ENCODE results near the gene CALCOCO1.
"Not testable (repeated sequence)": the region's sequence is repeated elsewhere in the genome, so short reads cannot be mapped to it uniquely, and the experiment has no call there.

Gene CALCOCO1

GRCh38 chr12:53727310-53728041 is at the start of gene CALCOCO1:
CALCOCO1 (minus strand) TSS chr12:53727452; CDS start chr12:53725242, 2,210 bp downstream.
- DNase-seq (ENCODE audit: low read depth in 2 of 2) = peak; percentile 92 to 93

- DNase-seq (ENCODE audit: low read depth in 2 of 2) = no peak
Observed at GRCh38 chr12:53776872-53777271, 49.6 kb upstream of the CALCOCO1 start.

DNA sequence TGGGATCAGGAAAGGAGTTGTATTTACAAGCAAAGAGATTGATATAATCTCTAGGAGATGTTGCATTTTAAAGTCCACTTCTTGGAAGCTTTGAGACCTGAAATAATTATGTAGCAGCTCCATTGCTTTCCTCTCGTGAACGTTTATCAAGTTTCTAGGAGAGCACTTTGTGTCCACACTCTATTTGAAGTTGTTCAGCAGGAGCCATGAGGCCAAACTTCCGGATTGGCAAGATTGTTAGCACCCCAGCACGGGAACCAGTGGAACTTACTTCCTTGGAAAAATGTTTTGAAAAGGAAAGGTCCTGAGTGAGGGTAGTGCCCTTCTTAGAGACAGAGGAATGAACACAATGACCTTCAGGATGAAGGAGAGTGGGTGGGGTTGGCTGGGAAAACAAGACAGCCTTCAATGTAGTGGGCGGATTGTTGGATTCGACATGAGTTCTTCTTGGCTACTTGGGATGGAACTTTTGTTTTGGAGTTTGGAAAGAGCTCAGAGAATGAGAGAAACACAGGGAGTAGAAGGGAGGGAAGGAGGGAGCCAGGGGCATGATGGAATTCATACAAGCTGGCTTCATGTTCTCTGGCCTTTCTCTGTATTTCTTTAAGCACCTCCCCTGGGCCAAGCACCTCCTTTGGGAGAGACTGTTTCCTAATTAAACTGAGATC is 48.4 kb upstream of the CALCOCO1 start:
- DNase-seq (ENCODE audit: low read depth in 2 of 2) = no peak

- DNase-seq (ENCODE audit: low read depth in 2 of 2) = no peak
Observed at GRCh38 chr12:53770281-53770680, 43.0 kb upstream of the CALCOCO1 start.

DNA sequence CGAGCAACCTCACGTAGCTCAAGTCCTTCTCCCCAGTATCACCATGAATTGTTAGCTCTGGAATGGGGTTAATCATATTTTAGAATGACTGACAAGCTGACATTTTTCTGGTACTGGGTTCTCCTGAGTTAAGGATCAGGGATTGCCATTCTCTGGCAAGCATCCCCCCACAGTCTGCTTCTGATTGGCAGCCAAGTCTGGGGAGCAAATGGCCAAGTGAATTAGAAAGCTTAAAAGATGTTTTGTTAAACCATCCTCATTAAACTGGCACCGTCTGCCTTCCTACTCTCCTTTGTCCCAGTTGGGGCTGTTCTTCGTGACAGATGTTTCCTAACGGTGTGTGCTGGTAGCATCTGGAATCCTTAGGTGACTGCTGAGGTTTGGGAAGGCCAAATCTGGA is 41.7 kb upstream of the CALCOCO1 start:
- DNase-seq (ENCODE audit: low read depth in 2 of 2) = no peak

DNA sequence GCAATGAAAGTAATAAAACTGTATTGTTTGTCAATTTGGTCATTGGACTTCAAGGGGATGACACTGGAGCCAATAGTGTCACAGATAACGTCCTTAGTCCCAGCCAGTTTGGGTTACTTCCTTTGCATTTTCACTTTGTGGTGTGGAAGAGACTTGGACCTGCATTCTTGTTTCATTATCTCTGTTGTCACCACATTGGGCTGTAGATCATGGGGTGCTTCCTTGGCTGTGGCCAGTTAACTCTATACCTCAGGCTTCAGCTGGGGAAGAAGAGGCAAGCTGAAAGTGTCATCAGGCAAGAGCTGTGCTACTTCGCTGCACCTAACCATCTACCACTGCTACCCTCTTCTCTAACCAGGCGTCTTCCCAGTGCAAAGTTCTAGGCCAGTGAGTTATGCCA is 39.6 kb upstream of the CALCOCO1 start:
- DNase-seq (ENCODE audit: low read depth in 2 of 2) = no peak

DNA sequence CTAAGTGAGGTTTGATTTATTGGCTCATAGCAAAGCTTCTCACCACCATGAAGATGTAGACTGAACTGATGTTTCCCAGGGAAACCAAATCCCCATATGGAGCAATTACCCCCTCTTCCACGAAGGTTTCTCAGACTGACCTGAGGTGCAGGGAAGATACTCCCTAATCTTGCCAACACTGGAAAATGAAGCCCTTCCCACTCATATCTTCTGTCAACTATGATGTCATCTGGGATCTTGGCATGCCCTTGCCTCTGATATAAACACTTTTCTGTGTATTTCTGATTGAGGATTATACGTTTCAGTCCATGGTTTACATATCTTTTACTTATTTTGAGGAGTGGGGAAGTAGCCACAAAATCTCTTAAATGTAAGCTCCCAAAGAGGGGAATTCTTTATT is 38.6 kb upstream of the CALCOCO1 start:
- DNase-seq (ENCODE audit: low read depth in 2 of 2) = no peak

DNA sequence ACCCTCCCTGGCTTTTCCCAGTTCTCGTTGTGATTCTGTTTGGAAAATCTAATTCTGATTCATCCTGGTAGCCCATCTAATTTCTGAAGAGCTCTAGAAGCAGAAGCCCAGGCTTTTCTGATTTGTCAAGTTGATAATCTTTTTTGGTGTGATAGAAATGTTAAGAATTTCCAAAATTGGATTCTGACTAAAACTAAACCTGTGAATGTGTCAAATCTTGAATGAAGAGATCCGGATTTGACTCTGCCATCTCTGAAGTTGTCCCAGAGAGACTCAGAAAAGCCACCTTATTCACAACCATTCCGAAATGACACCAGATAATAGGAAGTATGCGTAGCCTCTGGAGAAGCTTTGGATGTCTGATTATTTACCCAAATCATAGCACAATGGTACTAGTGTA is 37.4 kb upstream of the CALCOCO1 start:
- DNase-seq (ENCODE audit: low read depth in 2 of 2) = no peak

- DNase-seq (ENCODE audit: low read depth in 2 of 2) = not testable (repeated sequence)
Observed at GRCh38 chr12:53762793-53763192, 35.5 kb upstream of the CALCOCO1 start.

DNA sequence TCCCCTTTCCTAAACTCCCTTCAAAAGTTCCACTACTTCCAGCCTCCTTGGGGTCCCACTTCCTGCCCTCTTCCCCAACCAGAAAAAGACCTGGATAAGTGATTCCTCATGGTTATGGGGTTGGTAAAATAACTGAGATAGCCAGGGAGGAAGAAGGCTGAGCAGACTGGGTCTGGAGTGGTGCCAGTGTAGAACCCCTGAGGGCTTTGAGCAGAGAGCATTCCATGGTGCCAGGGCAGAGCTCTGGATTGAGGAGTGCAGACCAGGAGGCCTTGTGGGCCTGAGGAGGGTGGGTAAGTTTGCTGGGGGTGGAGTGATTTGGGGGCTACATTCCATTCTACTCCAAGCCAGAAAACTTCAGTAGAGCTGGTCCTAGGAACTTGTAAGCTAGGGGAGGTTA is 34.1 kb upstream of the CALCOCO1 start:
- no peak for DNase-seq (ENCODE audit: low read depth in 2 of 2)

- no peak for DNase-seq (ENCODE audit: low read depth in 2 of 2)
Observed at GRCh38 chr12:53759261-53759660, 32.0 kb upstream of the CALCOCO1 start.

DNA sequence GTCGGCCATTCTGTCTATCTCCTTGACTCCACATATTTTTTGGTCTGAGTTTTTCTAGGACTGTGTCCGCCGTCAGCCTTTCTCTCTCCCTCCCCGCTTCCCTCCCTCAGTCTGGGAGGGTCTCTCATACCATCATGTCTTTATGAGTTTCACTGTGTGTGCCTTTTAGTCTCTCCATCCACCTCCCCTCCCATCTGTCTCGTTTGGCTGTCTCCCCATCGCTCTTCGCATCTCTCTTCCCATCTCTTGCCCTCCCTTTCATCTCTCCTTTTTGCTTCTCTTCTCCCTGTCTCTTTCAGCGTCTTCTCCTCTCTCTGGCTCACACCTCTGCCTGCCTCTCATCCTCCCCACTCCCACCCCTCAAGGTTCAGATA is 31.5 kb upstream of the CALCOCO1 start:
- DNase-seq (ENCODE audit: low read depth in 2 of 2) = no peak

- DNase-seq (ENCODE audit: low read depth in 2 of 2) = no peak
Observed at GRCh38 chr12:53758081-53758729, 31.0 kb upstream of the CALCOCO1 start.

DNA sequence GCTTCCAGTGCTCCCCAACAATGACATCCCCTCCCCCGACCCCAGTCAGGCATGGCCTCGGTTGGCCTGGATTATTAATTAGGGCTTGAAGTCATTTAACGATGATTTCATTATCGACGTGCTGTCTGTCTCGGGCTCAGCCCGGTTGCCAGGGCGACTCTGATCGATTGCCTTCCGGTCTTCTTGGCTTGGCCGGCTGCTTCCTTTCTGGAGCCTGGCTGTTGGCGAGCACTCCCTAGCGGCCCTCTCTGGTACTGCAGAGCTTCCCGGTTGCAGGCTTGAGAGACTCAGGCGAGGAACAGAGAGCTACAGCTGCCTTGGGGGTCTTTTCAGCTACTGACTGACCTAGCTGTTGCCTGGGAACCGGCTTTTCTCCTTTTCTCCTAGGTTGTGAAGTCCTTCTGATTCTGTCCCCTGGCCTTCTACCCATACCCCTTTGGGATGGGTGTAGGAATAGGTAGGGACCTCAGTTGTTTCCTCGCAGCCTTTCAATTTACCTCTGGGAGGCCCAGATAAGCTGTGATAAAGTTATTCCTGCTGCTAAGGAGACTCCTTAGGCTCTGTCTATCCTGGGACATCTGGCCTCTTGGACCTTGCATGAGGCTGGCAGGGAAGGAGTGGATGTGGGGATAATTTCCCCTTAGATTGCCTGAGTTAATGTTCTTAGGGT is 30.0 kb upstream of the CALCOCO1 start:
- DNase-seq (ENCODE audit: low read depth in 2 of 2) = peak; percentile 78 to 86

DNA sequence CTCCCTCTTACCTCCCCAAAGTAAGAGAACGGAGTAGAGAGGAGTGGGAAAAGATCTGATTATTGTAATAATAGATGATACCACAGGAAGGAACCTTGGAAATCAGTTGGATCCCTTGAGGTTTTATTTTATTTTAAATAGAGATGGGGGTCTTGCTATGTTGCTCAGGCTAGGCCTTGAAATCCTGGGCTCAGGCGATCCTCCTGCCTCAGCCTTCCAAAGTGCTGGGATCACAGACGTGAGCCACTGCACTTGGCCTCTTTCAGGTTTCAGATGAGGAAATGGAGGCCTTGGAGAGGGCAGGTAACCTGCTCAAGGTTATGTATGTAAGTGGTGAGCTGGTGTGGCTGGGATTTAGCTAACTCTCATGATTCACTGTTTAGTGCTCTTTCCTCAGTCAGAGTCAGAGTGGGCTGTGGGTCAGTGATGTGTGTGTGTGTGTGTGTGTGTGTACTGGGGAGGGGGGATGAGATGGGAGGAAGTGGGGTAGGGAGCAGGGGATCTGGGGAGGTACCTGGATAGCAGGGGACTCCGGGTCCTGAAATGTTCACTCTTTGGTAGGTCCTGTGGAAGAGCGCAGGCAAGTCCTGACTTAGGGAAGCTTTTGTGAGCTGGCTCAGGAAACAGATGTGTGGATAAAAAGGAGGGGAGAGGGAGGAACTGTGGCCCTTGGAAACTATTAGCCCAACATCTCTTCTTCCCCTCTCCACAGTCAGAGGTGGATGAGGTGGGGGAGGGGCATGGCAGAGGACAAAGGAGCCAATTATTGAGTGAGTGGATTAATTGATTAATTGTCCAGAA is 29.2 kb upstream of the CALCOCO1 start:
- DNase-seq (ENCODE audit: low read depth in 2 of 2) = no peak

DNA sequence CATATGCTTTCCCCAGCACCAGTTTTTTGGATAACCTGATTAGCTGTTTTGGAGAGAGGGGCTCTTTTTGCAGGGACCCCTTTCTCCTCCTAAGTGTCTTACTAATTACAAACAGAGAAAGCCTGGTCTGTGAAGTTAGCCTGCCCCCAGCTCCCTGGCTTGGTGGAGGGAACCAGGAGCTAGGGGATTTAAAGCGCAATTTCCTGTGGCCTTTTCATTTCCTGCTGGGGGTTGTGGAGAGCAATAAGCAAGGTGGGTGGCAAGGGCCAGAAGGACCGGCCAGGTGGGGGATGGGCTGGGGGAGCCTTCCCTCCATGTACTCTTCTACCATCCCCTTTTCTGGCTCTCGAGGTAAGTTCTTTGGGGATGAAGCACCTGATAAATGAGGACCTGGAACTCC is 28.6 kb upstream of the CALCOCO1 start:
- DNase-seq (ENCODE audit: low read depth in 2 of 2) = no peak

DNA sequence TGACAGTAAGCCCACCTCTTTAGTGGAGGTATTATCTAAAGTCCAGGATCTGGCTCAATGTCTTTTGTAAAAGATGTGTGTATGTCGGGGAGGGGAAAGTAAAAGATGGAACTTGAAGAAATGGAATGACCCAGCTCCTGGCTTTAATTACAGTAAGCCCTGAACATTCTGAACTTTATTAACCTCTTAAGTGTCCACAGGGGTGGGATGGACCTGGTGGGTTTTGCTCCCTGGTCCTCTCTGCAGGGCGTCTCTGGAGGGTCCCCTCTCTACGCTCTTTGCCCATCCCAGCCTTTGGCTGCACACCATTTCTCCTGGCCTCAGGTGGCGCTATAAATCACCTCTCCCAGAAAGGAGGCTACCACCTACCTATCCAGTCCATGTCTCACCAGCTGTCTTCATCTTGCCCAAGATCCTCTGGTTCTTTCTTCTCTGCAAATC is 28.2 kb upstream of the CALCOCO1 start:
- DNase-seq (ENCODE audit: low read depth in 2 of 2) = no peak

GRCh38 chr12:53754633-53755264 is 27.5 kb upstream of the CALCOCO1 start:
- no peak for DNase-seq (ENCODE audit: low read depth in 2 of 2)

DNA sequence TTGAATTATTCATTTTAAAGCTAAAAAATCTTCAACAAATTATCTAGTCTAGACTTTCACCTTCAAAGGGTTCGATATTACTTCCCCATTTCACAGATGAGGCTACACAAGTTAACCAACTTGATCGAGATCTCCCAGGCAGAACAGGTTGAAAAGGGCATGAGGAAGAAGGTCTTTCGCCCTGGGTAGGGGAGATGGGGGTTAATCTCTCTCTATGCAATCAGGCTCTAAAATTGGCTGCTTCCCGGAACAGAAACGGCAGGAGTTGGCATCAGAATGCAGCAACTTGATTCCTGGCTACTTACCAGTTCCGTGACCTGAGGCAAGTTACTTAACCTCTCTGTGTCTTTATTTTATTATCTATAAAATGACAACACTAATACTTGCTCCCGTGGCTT is 26.9 kb upstream of the CALCOCO1 start:
- no peak for DNase-seq (ENCODE audit: low read depth in 2 of 2)

DNA sequence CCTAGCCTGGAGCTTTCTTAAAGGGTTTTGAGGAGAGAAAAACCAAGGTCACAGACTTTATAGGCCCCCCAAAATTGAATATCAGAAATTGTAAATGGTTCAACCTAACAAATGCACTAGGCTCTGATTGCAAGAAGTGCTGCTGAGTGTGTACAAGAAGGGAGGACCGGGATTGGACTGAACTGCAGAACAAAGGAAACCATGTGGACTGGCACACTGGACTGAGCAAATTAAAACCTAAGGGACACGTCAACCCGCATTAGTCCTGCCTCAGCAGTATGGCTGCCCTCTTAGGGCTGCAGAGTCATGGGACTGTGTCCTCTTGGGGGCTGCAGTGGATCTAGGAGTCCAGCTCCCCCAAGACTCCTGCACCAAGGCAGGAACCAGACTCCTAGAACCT is 25.4 kb upstream of the CALCOCO1 start:
- no peak for DNase-seq (ENCODE audit: low read depth in 2 of 2)

- DNase-seq (ENCODE audit: low read depth in 2 of 2) = no peak
Observed at GRCh38 chr12:53752192-53752601, 24.9 kb upstream of the CALCOCO1 start.

Data from activated CD4-positive, alpha-beta T cell treated with anti-CD3 and anti-CD28 coated beads for 24 hours (primary cell).